ENCODE results near the gene KCNMA1.

DNA sequence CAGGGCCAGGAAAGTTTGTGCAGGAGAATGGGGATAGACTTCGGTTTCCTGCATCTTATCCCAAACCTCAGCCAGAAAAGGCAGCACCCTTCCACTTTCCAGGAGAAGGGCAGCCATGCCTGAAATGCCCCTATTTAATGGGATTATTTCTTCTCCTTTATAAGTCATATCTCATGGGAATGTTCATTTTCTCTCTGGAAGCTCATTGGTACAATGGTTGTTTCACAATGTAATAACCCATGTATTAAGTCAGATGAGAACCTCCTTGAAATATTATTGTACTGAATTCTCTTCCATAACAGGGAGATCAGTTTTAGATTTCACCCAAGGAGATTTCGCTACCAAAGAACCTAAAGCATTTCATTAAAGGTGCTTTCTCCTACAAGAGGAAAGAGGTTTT, 457.5 kb downstream of the KCNMA1 start:
- TF ChIP-seq, protein P1, sequence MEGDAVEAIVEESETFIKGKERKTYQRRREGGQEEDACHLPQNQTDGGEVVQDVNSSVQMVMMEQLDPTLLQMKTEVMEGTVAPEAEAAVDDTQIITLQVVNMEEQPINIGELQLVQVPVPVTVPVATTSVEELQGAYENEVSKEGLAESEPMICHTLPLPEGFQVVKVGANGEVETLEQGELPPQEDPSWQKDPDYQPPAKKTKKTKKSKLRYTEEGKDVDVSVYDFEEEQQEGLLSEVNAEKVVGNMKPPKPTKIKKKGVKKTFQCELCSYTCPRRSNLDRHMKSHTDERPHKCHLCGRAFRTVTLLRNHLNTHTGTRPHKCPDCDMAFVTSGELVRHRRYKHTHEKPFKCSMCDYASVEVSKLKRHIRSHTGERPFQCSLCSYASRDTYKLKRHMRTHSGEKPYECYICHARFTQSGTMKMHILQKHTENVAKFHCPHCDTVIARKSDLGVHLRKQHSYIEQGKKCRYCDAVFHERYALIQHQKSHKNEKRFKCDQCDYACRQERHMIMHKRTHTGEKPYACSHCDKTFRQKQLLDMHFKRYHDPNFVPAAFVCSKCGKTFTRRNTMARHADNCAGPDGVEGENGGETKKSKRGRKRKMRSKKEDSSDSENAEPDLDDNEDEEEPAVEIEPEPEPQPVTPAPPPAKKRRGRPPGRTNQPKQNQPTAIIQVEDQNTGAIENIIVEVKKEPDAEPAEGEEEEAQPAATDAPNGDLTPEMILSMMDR (IDR thresholded peaks at IDR 0.05 in 4 of 5, conservative IDR thresholded peaks at IDR 0.05 in 1 of 5) = no peak
- TF ChIP-seq POLR2A (IDR thresholded peaks at IDR 0.05) = no peak
